T-helper 17 cell (primary cell): Measurements from ENCODE around the gene CAPN1. TPM values are rescaled to one million over a fixed set of nuclear protein-coding genes. Genes with fewer than 3 reads are reported as not detected.
"Not testable (repeated sequence)": the region's sequence is repeated elsewhere in the genome, so short reads cannot be mapped to it uniquely, and the experiment has no call there.

Experiments
- ATAC-seq: fragments of 150-1000 bp; cut with Tn5 transposase; 2 replicates; pipeline ENCODE4 v1.10.0; 2021; ENCODE audit warnings: mild to moderate bottlenecking, moderate library complexity
- DNase-seq, 3 donors: peaks; one replicate each; pipeline versions ENCODE4 v3.0.0 to v3.0.0-alpha.2; 2020 to 2021
- H3K9me3 ChIP-seq: one replicate; pipeline ENCODE4 v1.7.0; 2013; ENCODE audit warnings: low read length, mild to moderate bottlenecking; ENCODE audit not compliant: control insufficient read depth, poor library complexity, severe bottlenecking
- H3K27ac Mint-ChIP-seq: one replicate; pipeline ENCODE4 v1.8.0; 2022; ENCODE audit warnings: mild to moderate bottlenecking, moderate library complexity, mixed read lengths
- H3K27me3 Mint-ChIP-seq: one replicate; pipeline ENCODE4 v1.8.0; 2022; ENCODE audit warnings: mixed read lengths
- H3K36me3 Mint-ChIP-seq: one replicate; pipeline ENCODE4 v1.8.0; 2022; ENCODE audit warnings: low read depth, mixed read lengths
- H3K4me1 Mint-ChIP-seq: one replicate; pipeline ENCODE4 v1.8.0; 2022; ENCODE audit warnings: mild to moderate bottlenecking, mixed read lengths
- H3K4me3 Mint-ChIP-seq: one replicate; pipeline ENCODE4 v1.8.0; 2022; ENCODE audit warnings: mild to moderate bottlenecking, moderate library complexity, mixed read lengths
- total RNA-seq, 4 donors: library from RNA in 2 of 4; stranded (reverse) in 2 of 4; gene quantifications; one replicate each; pipeline ENCODE4 v1.2.3 and lab custom pipeline; 2022 to 2026

CAPN1 gene
- total RNA-seq, 2 donors from 2014 or later = 154 to 190 TPM

DNA sequence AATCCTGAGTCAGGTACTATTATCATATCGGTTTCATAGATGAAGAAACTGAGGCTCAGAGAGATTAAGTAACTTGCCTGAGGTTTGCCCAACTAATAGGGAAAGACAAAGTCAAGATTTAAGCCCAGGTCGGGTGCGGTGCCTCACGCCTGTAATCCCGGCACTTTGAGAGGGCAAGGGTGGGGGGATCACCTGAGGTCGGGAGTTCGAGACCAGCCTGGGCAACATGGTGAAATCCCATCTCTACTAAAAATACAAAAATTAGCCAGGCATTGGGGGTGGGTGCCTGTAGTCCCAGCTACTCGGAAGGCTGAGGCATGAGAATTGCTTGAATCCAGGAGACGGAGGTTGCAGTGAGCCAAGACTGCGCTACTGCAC lies 31.6 kb upstream of the CAPN1 start:
- H3K36me3 Mint-ChIP-seq, H3K27me3 Mint-ChIP-seq, H3K4me1 Mint-ChIP-seq, ATAC-seq, H3K9me3 ChIP-seq, H3K4me3 Mint-ChIP-seq, DNase-seq, H3K27ac Mint-ChIP-seq: not testable (repeated sequence)

DNA sequence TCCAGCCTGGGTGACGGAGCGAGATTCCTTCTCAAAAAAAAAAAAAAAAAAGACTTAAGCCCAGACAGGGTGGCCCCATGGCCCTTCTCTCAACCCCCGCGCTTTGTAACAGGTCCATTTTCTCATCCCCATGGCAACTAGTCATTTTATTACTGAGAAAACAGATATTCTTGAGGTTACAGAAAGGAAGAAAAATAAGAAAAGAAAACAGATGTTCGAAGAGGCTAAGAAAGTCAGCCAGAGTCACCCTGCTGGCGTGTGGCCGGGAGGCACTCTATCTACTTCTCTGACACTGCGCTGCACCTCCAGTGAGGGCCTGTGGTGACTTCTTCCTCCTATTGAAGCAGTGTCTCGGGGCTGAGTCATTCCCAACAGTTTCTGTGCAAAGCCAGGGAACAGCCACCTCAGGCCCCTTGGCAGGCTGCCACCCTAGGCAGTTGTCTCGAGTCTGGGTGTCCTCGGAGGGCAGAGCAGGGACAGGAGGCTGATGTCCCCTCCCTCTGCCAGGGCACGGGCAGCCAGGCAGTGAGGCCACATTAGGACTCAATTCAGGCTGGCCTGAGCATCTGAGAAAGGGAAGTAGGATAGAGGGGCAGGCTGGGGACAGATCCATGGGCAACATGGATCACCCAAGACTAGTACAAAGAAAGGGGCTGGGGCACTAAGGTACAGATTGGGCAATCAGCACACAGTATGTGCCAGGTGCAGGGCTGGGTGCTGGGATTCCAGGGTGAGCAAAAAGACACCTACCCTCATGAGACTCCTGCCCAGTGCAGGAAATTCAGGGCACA lies 31.0 kb upstream of the CAPN1 start:
- Mint-ChIP-seq H3K27ac (peak overlapping the region; percentile 78), H3K4me3 (no peak overlapping the region), H3K27me3 (no peaks in the 10 kb centered on the region), H3K36me3 (peaks cover 2% of the 10 kb centered on the region), H3K4me1 (peaks cover 6% of the 10 kb centered on the region)
- DNase-seq (no peak), ATAC-seq (peak; percentile 42)
- H3K9me3 ChIP-seq = no peaks in the 10 kb centered on the region

DNA sequence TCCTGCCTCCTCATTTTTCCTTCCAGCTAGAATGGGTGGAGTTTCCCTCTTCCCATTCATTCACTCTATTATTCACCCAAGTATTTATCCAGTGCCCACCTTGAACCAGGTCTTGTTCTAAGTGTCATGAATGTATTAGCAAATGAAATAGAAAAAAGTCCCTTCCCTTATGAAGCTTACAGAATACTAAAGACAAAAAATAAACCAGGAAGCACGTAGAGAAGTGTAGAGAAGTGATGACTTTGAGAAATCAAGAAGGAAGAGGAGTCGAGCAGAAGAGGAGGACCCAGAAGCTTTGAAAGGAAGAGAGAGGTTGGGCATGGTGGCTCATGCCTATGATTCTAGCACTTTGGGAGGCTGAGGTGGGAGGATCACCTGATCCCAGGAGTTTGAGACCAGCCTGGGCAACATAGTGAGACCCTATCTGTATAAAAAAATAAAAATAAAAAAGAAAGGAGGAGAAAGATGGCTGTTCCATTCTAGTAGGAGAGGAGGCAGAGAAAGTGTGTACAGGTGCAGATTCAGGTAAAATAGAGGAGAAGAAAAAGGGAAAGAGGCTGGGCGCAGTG lies 30.3 kb upstream of the CAPN1 start:
- ATAC-seq (no peak), DNase-seq (no peak)
- Mint-ChIP-seq H3K27me3 (no peaks in the 10 kb centered on the region), H3K4me3 (no peak overlapping the region), H3K4me1 (peaks cover 6% of the 10 kb centered on the region), H3K36me3 (peaks cover 2% of the 10 kb centered on the region), H3K27ac (peak overlapping the region; percentile 78)
- no peaks in the 10 kb centered on the region for H3K9me3 ChIP-seq

DNA sequence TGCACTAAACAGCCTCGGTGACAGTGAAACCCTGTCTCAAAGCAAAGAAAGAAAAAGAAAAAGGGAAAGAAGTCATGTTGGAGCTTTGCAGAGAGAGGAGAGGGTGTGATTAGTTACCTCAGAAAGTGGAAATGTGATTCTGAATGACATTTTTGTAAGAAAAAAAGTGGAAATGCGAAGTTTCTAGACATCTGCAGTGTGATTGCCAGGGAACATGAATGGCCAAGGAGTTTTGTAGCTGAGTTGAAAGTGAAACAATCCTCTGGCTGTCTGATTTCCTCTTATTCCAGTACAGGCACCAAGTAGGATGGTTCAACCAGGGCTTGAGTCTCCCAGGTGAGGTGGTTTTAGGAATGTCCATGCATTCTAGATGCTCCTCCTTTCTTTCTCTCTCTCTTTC lies 29.6 kb upstream of the CAPN1 start:
- DNase-seq (no peak), ATAC-seq (no peak)
- Mint-ChIP-seq H3K4me1 (peaks cover 6% of the 10 kb centered on the region), H3K4me3 (no peak overlapping the region), H3K27ac (no peak overlapping the region), H3K27me3 (no peaks in the 10 kb centered on the region), H3K36me3 (peaks cover 2% of the 10 kb centered on the region)
- H3K9me3 ChIP-seq = no peaks in the 10 kb centered on the region

DNA sequence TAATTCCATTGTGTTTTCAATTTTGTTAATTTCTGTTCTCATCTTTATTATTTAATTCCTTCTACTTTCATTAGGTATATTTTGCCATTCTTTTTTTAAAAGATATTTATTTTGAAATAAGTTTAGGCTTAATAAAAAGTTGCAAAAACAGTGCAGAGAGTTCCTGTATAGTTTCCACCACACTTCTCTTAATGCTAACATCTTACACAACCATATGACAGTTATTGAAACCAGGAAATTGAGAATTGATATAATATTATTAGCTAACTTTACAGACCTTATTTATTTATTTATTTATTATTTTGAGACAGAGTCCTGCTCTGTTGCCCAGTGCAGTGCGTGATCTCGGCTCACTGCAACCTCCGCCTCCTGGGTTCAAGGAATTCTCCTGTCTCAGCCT lies 25.5 kb upstream of the CAPN1 start:
- ATAC-seq (no peak), DNase-seq (no peak)
- no peaks in the 10 kb centered on the region for H3K36me3 Mint-ChIP-seq
- H3K27me3 Mint-ChIP-seq = peaks cover 15% of the 10 kb centered on the region
- no peak overlapping the region for H3K4me3 Mint-ChIP-seq
- H3K27ac Mint-ChIP-seq = no peak overlapping the region
- H3K9me3 ChIP-seq = no peaks in the 10 kb centered on the region
- peaks cover 5% of the 10 kb centered on the region for H3K4me1 Mint-ChIP-seq

GRCh38 chr11:65156926-65157325 lies 24.8 kb upstream of the CAPN1 start:
- ATAC-seq = no peak
- DNase-seq = no peak
- H3K27me3 Mint-ChIP-seq = peaks cover 15% of the 10 kb centered on the region

GRCh38 chr11:65157336-65157735 lies 24.4 kb upstream of the CAPN1 start:
- peaks cover 15% of the 10 kb centered on the region for H3K27me3 Mint-ChIP-seq
- H3K9me3 ChIP-seq = no peaks in the 10 kb centered on the region
- DNase-seq (no peak), ATAC-seq (no peak)
- no peaks in the 10 kb centered on the region for H3K4me1 Mint-ChIP-seq
- H3K36me3 Mint-ChIP-seq = no peaks in the 10 kb centered on the region
- H3K4me3 Mint-ChIP-seq = no peak overlapping the region
- H3K27ac Mint-ChIP-seq = no peak overlapping the region

More at GRCh38 chr11:65156926-65157325, 24.8 kb upstream of the CAPN1 start:
- Mint-ChIP-seq H3K4me1 (peaks cover 2% of the 10 kb centered on the region), H3K27ac (no peak overlapping the region), H3K4me3 (no peak overlapping the region), H3K36me3 (no peaks in the 10 kb centered on the region)
- H3K9me3 ChIP-seq = no peaks in the 10 kb centered on the region

GRCh38 chr11:65159012-65159411 lies 22.7 kb upstream of the CAPN1 start:
- H3K36me3 Mint-ChIP-seq = no peaks in the 10 kb centered on the region
- H3K4me1 Mint-ChIP-seq = no peaks in the 10 kb centered on the region
- H3K27ac Mint-ChIP-seq = no peak overlapping the region
- H3K27me3 Mint-ChIP-seq = peaks cover 15% of the 10 kb centered on the region
- DNase-seq (no peak), ATAC-seq (no peak)
- H3K4me3 Mint-ChIP-seq = no peak overlapping the region
- H3K9me3 ChIP-seq = no peaks in the 10 kb centered on the region

DNA sequence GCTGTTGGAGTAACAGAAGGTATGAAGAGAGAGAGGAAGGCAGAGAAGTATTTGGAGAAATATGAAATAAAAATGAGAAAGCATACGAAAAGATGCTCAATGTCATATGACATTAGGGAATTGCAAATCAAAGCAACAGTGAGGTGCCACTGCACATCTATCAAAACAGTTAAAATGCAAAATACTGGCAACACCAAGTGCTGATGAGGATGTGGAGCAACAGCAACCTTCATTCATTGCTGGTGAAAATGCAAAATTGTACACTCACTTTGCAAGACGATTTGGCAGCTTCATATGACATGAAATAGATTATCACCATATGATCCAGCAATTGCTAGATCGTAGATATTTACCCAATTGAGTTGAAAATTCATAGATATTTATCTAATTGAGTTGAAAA lies 21.1 kb upstream of the CAPN1 start:
- H3K9me3 ChIP-seq = no peaks in the 10 kb centered on the region
- ATAC-seq (no peak), DNase-seq (no peak)
- H3K27me3 Mint-ChIP-seq = peaks cover 15% of the 10 kb centered on the region
- no peak overlapping the region for H3K27ac Mint-ChIP-seq
- H3K4me1 Mint-ChIP-seq = no peaks in the 10 kb centered on the region
- H3K36me3 Mint-ChIP-seq = no peaks in the 10 kb centered on the region
- H3K4me3 Mint-ChIP-seq = no peak overlapping the region

DNA sequence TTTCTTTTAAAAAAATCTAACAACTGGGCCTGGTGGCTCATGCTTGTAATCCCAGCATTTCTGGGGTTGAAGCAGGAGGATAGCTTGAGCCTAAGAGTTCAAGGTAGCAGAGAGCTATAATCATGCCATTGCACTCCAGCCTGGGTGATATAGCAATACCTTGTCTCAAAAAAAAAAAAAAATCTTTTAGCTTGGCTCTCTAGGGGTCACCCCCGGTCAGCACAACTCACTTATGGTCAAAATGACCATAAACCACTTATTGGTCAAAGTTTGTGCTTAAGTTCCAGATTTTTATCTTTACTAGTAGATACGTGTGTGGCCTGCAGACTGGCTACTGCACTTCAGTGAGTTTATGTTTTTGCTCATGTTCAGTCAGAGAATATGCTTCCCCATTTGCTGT lies 18.0 kb upstream of the CAPN1 start:
- H3K4me3 Mint-ChIP-seq = no peak overlapping the region
- no peaks in the 10 kb centered on the region for H3K9me3 ChIP-seq
- DNase-seq (no peak), ATAC-seq (no peak)
- H3K4me1 Mint-ChIP-seq = no peaks in the 10 kb centered on the region
- H3K27ac Mint-ChIP-seq = no peak overlapping the region
- H3K36me3 Mint-ChIP-seq = no peaks in the 10 kb centered on the region
- peaks cover 15% of the 10 kb centered on the region for H3K27me3 Mint-ChIP-seq

DNA sequence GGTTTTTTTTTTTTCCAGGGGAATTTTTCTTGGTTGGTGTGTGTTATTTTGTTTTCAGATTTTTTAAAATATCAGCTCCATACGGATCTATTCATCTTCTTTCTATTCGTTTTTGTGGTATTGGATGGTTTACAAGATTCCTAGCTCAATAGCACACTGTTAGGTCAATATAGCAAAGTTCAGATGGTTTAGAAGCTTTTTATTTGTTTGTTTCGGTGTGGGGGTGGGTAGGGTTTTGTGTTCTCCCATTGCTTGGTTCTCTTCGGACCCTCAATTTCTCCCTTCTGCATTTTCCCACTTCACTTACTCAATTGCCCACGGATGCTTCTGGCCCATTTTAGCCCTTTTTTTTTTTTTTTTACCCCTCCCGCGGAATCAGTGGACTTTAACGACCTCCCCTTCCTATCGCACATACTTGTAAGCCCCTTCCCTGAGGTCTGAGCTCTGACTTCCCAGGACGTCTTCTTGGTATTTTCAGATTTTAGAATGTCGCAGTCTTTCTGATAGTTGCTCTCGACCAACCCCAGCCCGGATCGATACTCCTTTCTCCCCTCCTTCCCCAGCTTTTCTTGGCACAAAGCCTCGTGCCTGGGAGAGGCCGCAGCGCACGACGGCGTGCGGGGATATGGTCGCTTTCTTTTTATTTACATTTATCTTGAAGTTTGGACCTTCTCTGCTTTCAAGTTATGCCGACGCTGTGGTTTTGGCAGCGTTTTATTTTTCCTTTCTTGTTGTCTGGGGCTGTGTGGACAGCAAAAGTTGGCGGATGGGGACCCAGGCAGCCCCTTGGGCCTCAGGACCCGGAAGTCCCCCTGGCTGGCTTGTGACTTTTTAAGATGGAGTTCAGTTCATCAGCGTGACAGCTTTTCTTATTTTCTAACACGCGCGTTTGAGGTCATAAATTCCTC lies 16.1 kb upstream of the CAPN1 start:
- Mint-ChIP-seq H3K27ac (no peak overlapping the region), H3K4me1 (peaks cover 4% of the 10 kb centered on the region), H3K27me3 (peaks cover under 1% of the 10 kb centered on the region), H3K36me3 (no peaks in the 10 kb centered on the region), H3K4me3 (no peak overlapping the region)
- DNase-seq (no peak), ATAC-seq (no peak)
- no peaks in the 10 kb centered on the region for H3K9me3 ChIP-seq

GRCh38 chr11:65166893-65167292 lies 14.8 kb upstream of the CAPN1 start:
- Mint-ChIP-seq H3K4me3 (no peak overlapping the region), H3K4me1 (peaks cover 4% of the 10 kb centered on the region), H3K27me3 (no peaks in the 10 kb centered on the region), H3K36me3 (no peaks in the 10 kb centered on the region), H3K27ac (no peak overlapping the region)
- no peaks in the 10 kb centered on the region for H3K9me3 ChIP-seq
- ATAC-seq (no peak), DNase-seq (no peak)

DNA sequence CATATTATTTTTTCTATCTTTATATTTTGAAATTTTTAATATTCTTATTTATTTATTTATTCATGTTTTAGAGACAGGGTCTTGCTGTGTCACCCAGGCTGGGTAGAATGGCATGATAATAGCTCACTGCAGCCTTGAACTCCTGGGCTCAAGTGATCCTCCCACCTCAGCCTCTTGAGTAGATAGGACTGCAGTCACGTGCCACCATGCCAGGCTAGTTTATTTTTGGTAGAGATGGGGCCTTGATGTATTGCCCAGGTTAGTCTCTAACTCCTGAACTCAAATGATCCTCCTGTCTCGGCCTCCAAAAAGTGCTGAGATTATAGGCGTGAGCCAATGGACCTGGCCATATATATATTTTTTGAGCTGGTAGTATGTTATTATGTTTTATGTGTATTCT lies 14.1 kb upstream of the CAPN1 start:
- Mint-ChIP-seq H3K4me1 (peaks cover 4% of the 10 kb centered on the region), H3K4me3 (no peak overlapping the region), H3K27me3 (no peaks in the 10 kb centered on the region), H3K27ac (no peak overlapping the region), H3K36me3 (no peaks in the 10 kb centered on the region)
- DNase-seq = no peak
- ATAC-seq = no peak
- no peaks in the 10 kb centered on the region for H3K9me3 ChIP-seq
